ENCODE results near the gene PLCD4.

Gene PLCD4

GRCh38 chr2:218644721-218645120, 37.0 kb downstream of the PLCD4 start:
- no peak for DNase-seq (ENCODE audit: low read depth)
- no peak overlapping the region for H3K4me3 ChIP-seq (ENCODE audit: control insufficient read depth, low read depth, low read length)
- no peak for TF ChIP-seq CTCF (IDR thresholded peaks at IDR 0.05; ENCODE audit: control insufficient read depth, insufficient read depth, low read depth, low read length, missing control alignments)

GRCh38 chr2:218645126-218645525, 37.4 kb downstream of the PLCD4 start:
- no peak for TF ChIP-seq CTCF (IDR thresholded peaks at IDR 0.05; ENCODE audit: control insufficient read depth, insufficient read depth, low read depth, low read length, missing control alignments)
- H3K4me3 ChIP-seq (ENCODE audit: control insufficient read depth, low read depth, low read length): no peak overlapping the region
- DNase-seq (ENCODE audit: low read depth): no peak

GRCh38 chr2:218648088-218648786, 40.5 kb downstream of the PLCD4 start:
- DNase-seq (ENCODE audit: low read depth): no peak
- TF ChIP-seq CTCF (IDR thresholded peaks at IDR 0.05; ENCODE audit: control insufficient read depth, insufficient read depth, low read depth, low read length, missing control alignments): peak; percentile 88
- no peak overlapping the region for H3K4me3 ChIP-seq (ENCODE audit: control insufficient read depth, low read depth, low read length)

GRCh38 chr2:218648787-218649100, 41.0 kb downstream of the PLCD4 start:
- DNase-seq (ENCODE audit: low read depth): no peak
- no peak for TF ChIP-seq CTCF (IDR thresholded peaks at IDR 0.05; ENCODE audit: control insufficient read depth, insufficient read depth, low read depth, low read length, missing control alignments)
- no peak overlapping the region for H3K4me3 ChIP-seq (ENCODE audit: control insufficient read depth, low read depth, low read length)

GRCh38 chr2:218655751-218656150, 48.1 kb downstream of the PLCD4 start:
- TF ChIP-seq CTCF (IDR thresholded peaks at IDR 0.05; ENCODE audit: control insufficient read depth, insufficient read depth, low read depth, low read length, missing control alignments): no peak
- DNase-seq (ENCODE audit: low read depth): no peak

GRCh38 chr2:218658671-218659257, 51.1 kb downstream of the PLCD4 start:
- H3K4me3 ChIP-seq (ENCODE audit: control insufficient read depth, low read depth, low read length): peak overlapping the region; percentile 89
- TF ChIP-seq CTCF (IDR thresholded peaks at IDR 0.05; ENCODE audit: control insufficient read depth, insufficient read depth, low read depth, low read length, missing control alignments): peak; percentile 55
- DNase-seq (ENCODE audit: low read depth): no peak

More at GRCh38 chr2:218655751-218656150, 48.1 kb downstream of the PLCD4 start:
- H3K4me3 ChIP-seq (ENCODE audit: control insufficient read depth, low read depth, low read length): no peak overlapping the region

Data from AG09309 (cell line).